ENCODE data around the gene NUP188.

The NUP188 gene

GRCh38 chr9:128947527-128948301 is at the start of gene NUP188, which contains the start of gene DOLK:
Gene NUP188 (plus strand): TSS chr9:128947699. CDS start chr9:128947720, 21 bp downstream.
Gene DOLK (minus strand): TSS chr9:128947603. CDS start chr9:128947303, 300 bp downstream.
- DNase-seq (ENCODE audit: low read depth), result peak; percentile 74

- DNase-seq (ENCODE audit: low read depth), result no peak
Measured at GRCh38 chr9:128898382-128898781, 49.1 kb upstream of the NUP188 start.

GRCh38 chr9:128898845-128899565 is 48.5 kb upstream of the NUP188 start:
- no peak for DNase-seq (ENCODE audit: low read depth)

- DNase-seq (ENCODE audit: low read depth), result no peak
Measured at GRCh38 chr9:128899566-128900322, 47.8 kb upstream of the NUP188 start.

- no peak for DNase-seq (ENCODE audit: low read depth)
Measured at GRCh38 chr9:128901379-128901778, 46.1 kb upstream of the NUP188 start.

GRCh38 chr9:128901822-128902221 is 45.7 kb upstream of the NUP188 start:
- DNase-seq (ENCODE audit: low read depth), result no peak

- no peak for DNase-seq (ENCODE audit: low read depth)
Measured at GRCh38 chr9:128902351-128903078, 45.0 kb upstream of the NUP188 start.

GRCh38 chr9:128903079-128903461 is 44.4 kb upstream of the NUP188 start:
- DNase-seq (ENCODE audit: low read depth), result no peak

GRCh38 chr9:128903871-128904620 is 43.5 kb upstream of the NUP188 start:
- DNase-seq (ENCODE audit: low read depth), result no peak

- no peak for DNase-seq (ENCODE audit: low read depth)
Measured at GRCh38 chr9:128905964-128906363, 41.5 kb upstream of the NUP188 start.

- no peak for DNase-seq (ENCODE audit: low read depth)
Measured at GRCh38 chr9:128906741-128907140, 40.8 kb upstream of the NUP188 start.

GRCh38 chr9:128908372-128908771 is 39.1 kb upstream of the NUP188 start:
- DNase-seq (ENCODE audit: low read depth), result no peak

GRCh38 chr9:128909859-128910258 is 37.6 kb upstream of the NUP188 start:
- DNase-seq (ENCODE audit: low read depth), result no peak

GRCh38 chr9:128910906-128911305 is 36.6 kb upstream of the NUP188 start:
- DNase-seq (ENCODE audit: low read depth), result no peak

GRCh38 chr9:128911529-128912035 is 35.9 kb upstream of the NUP188 start:
- DNase-seq (ENCODE audit: low read depth), result no peak

- DNase-seq (ENCODE audit: low read depth), result peak; percentile 44
Measured at GRCh38 chr9:128912270-128912853, 35.1 kb upstream of the NUP188 start.

- no peak for DNase-seq (ENCODE audit: low read depth)
Measured at GRCh38 chr9:128913048-128913900, 34.2 kb upstream of the NUP188 start.

- no peak for DNase-seq (ENCODE audit: low read depth)
Measured at GRCh38 chr9:128913995-128914772, 33.3 kb upstream of the NUP188 start.

GRCh38 chr9:128916204-128916603 is 31.3 kb upstream of the NUP188 start:
- no peak for DNase-seq (ENCODE audit: low read depth)
